ENCODE results near the gene TRABD2B. TPM values are rescaled to one million over a fixed set of nuclear protein-coding genes. Genes with fewer than 3 reads are reported as not detected.

TRABD2B gene
- total and polyA plus RNA-seq, 12 donors, result 0.33 to 3.3 (median 0.83) TPM

DNA sequence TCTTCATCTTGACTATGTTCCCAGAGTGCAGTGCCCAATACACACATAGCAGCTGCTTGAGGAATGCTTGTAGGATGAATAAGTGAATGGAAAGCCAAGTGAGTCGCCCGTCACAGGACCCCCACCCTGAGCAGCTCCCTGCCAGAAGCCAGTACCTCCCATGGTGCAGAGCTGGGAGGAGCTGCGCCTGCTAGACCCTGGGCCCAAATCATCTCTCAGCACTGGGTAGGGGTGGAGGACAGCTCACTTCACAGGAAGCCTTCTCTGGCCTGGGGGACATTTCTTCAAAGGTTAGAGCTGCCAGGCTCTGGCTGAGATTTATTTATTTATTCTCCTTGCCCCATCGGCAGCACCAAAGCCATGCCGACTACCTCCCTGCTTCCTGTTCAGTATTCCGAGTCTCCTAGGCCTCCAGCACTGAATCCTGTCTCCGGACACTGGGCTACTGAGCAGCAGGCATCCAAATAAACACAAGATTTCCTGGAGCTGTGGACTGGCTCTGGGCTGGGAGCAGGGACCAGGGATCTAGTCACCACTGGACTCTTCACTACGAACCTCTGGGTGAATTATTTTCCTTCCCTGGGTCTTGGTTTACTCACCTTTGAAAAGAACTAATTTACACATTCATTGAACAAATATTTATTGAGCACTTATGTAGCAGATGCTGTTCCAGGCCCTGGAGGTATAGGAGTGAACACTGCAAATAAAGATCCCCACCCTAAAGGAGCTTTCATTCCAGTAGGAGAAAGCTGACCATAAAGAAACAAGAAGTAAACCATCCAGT lies 187.7 kb downstream of the TRABD2B start:
- Histone ChIP-seq H3K36me3 (replicated peaks in 1 of 2) (no peaks in the 10 kb centered on the region), H3K4me1 (replicated peaks in 1 of 2) (no peaks in the 10 kb centered on the region), H3K9me3 (replicated peaks in 1 of 3) (no peaks in the 10 kb centered on the region), H3K27me3 (no peaks in the 10 kb centered on the region), H3K4me3 (no peak overlapping the region), H3K27ac (no peak overlapping the region)
- no peak for DNase-seq
- 73 to 80% (median 75%) methylated on average over 5 to 8 of the region's 8 CpGs for WGBS, 4 donors
- intact Hi-C loops (cut with DNase I), result no loop called here
- TF ChIP-seq POLR2A (IDR thresholded peaks at IDR 0.05), result no peak
- TF ChIP-seq, protein P1, sequence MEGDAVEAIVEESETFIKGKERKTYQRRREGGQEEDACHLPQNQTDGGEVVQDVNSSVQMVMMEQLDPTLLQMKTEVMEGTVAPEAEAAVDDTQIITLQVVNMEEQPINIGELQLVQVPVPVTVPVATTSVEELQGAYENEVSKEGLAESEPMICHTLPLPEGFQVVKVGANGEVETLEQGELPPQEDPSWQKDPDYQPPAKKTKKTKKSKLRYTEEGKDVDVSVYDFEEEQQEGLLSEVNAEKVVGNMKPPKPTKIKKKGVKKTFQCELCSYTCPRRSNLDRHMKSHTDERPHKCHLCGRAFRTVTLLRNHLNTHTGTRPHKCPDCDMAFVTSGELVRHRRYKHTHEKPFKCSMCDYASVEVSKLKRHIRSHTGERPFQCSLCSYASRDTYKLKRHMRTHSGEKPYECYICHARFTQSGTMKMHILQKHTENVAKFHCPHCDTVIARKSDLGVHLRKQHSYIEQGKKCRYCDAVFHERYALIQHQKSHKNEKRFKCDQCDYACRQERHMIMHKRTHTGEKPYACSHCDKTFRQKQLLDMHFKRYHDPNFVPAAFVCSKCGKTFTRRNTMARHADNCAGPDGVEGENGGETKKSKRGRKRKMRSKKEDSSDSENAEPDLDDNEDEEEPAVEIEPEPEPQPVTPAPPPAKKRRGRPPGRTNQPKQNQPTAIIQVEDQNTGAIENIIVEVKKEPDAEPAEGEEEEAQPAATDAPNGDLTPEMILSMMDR (IDR thresholded peaks at IDR 0.05), result no peak

DNA sequence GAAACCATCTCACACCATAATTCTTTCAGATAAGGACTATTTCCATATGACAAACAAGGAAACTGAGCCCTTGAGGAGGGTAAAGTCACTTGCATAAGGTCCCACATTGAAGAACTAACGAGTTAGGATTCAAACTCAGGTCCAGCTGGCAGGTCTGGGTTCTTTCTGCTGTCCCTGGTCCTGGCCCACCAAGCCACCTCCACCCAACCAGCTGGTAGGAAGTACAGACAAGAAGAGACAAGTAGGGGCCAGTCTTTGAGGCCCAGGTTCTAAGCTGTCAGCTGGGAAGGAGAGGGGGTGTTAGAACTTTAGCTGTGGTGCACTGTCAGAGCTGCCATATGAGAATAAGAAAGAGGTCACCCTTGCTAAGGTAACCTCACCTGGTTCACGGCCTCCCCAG lies 188.6 kb downstream of the TRABD2B start:
- DNase-seq, result no peak
- TF ChIP-seq POLR2A (IDR thresholded peaks at IDR 0.05), result no peak
- TF ChIP-seq, protein P1 (IDR thresholded peaks at IDR 0.05), result no peak
- H3K36me3 ChIP-seq (replicated peaks in 1 of 2), result no peaks in the 10 kb centered on the region
- no peak overlapping the region for H3K27ac ChIP-seq
- 67 to 90% (median 83%) methylated on average over 2 of the region's 2 CpGs for WGBS, 4 donors
- no peak overlapping the region for H3K4me3 ChIP-seq
- intact Hi-C loops (cut with DNase I), result no loop called here
- no peaks in the 10 kb centered on the region for H3K27me3 ChIP-seq
- no peaks in the 10 kb centered on the region for H3K9me3 ChIP-seq (replicated peaks in 1 of 3)
- H3K4me1 ChIP-seq (replicated peaks in 1 of 2), result no peaks in the 10 kb centered on the region

DNA sequence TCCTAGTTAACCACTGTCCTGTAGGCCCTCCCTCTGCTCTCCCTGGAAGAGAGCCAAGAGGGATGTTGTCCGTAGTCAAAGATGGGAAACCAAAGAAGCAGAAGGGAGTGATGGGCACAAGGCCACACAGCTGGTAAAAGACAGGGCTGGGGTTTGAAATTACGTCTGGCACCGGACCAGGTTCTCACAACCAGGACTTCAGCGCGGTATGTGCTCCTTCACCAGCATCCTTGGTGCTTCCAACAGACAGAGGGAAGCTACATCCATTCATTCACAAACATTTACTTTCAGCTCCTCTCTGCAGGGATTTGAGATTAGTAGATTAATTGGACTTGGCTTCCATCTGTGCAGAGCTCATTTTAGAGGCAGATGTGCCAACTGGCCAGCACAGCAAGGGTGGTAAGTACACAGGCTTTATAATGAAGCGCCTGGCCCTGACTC lies 191.2 kb downstream of the TRABD2B start:
- no peak overlapping the region for H3K27ac ChIP-seq
- DNase-seq, result no peak
- H3K4me1 ChIP-seq (replicated peaks in 1 of 2), result no peaks in the 10 kb centered on the region
- intact Hi-C loops (cut with DNase I), result no loop called here
- TF ChIP-seq, protein P1 (IDR thresholded peaks at IDR 0.05), result no peak
- no peak for TF ChIP-seq POLR2A (IDR thresholded peaks at IDR 0.05)
- no peak overlapping the region for H3K4me3 ChIP-seq
- H3K36me3 ChIP-seq (replicated peaks in 1 of 2), result no peaks in the 10 kb centered on the region
- H3K27me3 ChIP-seq, result no peaks in the 10 kb centered on the region
- WGBS, 4 donors, result 76 to 85% (median 81%) methylated on average over 6 of the region's 6 CpGs
- H3K9me3 ChIP-seq (replicated peaks in 1 of 3), result no peaks in the 10 kb centered on the region

DNA sequence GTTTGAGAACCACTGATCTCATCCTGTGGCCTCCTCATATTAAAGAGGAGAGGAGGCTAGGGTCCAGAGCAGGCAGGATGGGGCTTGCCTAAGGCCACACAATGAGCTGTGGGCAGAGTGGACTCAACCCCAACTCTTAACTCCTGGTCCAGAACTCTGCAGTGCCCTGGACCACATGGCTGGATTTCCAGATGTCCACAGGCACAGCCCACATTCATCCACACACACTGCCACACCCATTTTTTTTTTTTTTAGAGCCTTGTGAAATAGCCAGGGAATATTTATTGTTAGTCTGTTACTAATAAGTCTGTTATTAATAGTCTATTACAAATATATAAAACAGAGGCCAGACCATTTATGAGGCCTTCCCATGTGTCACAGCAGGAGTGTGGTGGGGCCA lies 192.2 kb downstream of the TRABD2B start:
- Histone ChIP-seq H3K9me3 (replicated peaks in 1 of 3) (no peaks in the 10 kb centered on the region), H3K27me3 (no peaks in the 10 kb centered on the region), H3K4me3 (no peak overlapping the region), H3K36me3 (replicated peaks in 1 of 2) (no peaks in the 10 kb centered on the region), H3K4me1 (replicated peaks in 1 of 2) (no peaks in the 10 kb centered on the region), H3K27ac (no peak overlapping the region)
- no peak for DNase-seq
- TF ChIP-seq, protein P1 (IDR thresholded peaks at IDR 0.05), result no peak
- intact Hi-C loops (cut with DNase I), result no loop called here
